ENCODE data around the gene GALNT2.

The GALNT2 gene

GRCh38 chr1:230066466-230067404 is at the start of gene GALNT2:
Gene GALNT2, plus strand, starts transcription at chr1:230067238. Its CDS starts 43 bp downstream, at chr1:230067281.
- DNase-seq (ENCODE audit: low spot score) = peak; percentile 94

GRCh38 chr1:230020451-230020850 is 46.6 kb upstream of the GALNT2 start:
- no peak for DNase-seq (ENCODE audit: low spot score)

GRCh38 chr1:230022666-230023380 is 44.2 kb upstream of the GALNT2 start:
- DNase-seq (ENCODE audit: low spot score) = no peak

- no peak for DNase-seq (ENCODE audit: low spot score)
Observed at GRCh38 chr1:230025686-230026085, 41.4 kb upstream of the GALNT2 start.

- no peak for DNase-seq (ENCODE audit: low spot score)
Observed at GRCh38 chr1:230026139-230026538, 40.9 kb upstream of the GALNT2 start.

GRCh38 chr1:230026572-230026971 is 40.5 kb upstream of the GALNT2 start:
- no peak for DNase-seq (ENCODE audit: low spot score)

- DNase-seq (ENCODE audit: low spot score) = no peak
Observed at GRCh38 chr1:230028602-230029223, 38.3 kb upstream of the GALNT2 start.

- DNase-seq (ENCODE audit: low spot score) = no peak
Observed at GRCh38 chr1:230029244-230029941, 37.6 kb upstream of the GALNT2 start.

GRCh38 chr1:230030122-230030821 is 36.8 kb upstream of the GALNT2 start:
- DNase-seq (ENCODE audit: low spot score) = no peak

GRCh38 chr1:230031131-230031530 is 35.9 kb upstream of the GALNT2 start:
- DNase-seq (ENCODE audit: low spot score) = no peak

- DNase-seq (ENCODE audit: low spot score) = no peak
Observed at GRCh38 chr1:230032516-230033281, 34.3 kb upstream of the GALNT2 start.

- no peak for DNase-seq (ENCODE audit: low spot score)
Observed at GRCh38 chr1:230037261-230037660, 29.8 kb upstream of the GALNT2 start.

- DNase-seq (ENCODE audit: low spot score) = no peak
Observed at GRCh38 chr1:230040440-230040839, 26.6 kb upstream of the GALNT2 start.

- no peak for DNase-seq (ENCODE audit: low spot score)
Observed at GRCh38 chr1:230043081-230043480, 24.0 kb upstream of the GALNT2 start.

- DNase-seq (ENCODE audit: low spot score) = no peak
Observed at GRCh38 chr1:230044729-230045128, 22.3 kb upstream of the GALNT2 start.

GRCh38 chr1:230047114-230047865 is 19.7 kb upstream of the GALNT2 start:
- no peak for DNase-seq (ENCODE audit: low spot score)

GRCh38 chr1:230048322-230048721 is 18.7 kb upstream of the GALNT2 start:
- DNase-seq (ENCODE audit: low spot score) = no peak

- no peak for DNase-seq (ENCODE audit: low spot score)
Observed at GRCh38 chr1:230048922-230049321, 18.1 kb upstream of the GALNT2 start.

GRCh38 chr1:230049731-230050130 is 17.3 kb upstream of the GALNT2 start:
- no peak for DNase-seq (ENCODE audit: low spot score)

Data from Ammon's horn (tissue), 1 donor.